Right atrium auricular region (tissue), 2 donors: ENCODE results near the gene THRB. TPM values are rescaled to one million over a fixed set of nuclear protein-coding genes. Genes with fewer than 3 reads are reported as not detected.

Source experiments
- DNase-seq: peaks from one replicate; pipeline ENCODE4 v3.0.0-alpha.2; 2019; ENCODE audit warnings: low spot score
- H3K27ac ChIP-seq, 2 donors: fragments of 200-600 bp; sonication (generic); 1 replicate in 1 of 2; 2 replicates in 1 of 2; pipeline ENCODE4 v1.5.1; 2016 to 2019
- H3K27me3 ChIP-seq, 2 donors: fragments of 200-600 bp; sonication (generic); one replicate each; pipeline versions ENCODE4 v1.5.1 to v1.6.0; 2017 to 2019
- H3K36me3 ChIP-seq: fragments of 200-600 bp; sonication (generic); one replicate; pipeline ENCODE4 v1.5.1; 2016
- H3K4me1 ChIP-seq, 2 donors: fragments of 200-600 bp; sonication (generic); one replicate each; pipeline versions ENCODE4 v1.5.1 to v1.6.0; 2017 to 2019
- H3K4me3 ChIP-seq, 2 donors: fragments of 200-600 bp; sonication (generic); 1 replicate in 1 of 2; 2 replicates in 1 of 2; pipeline ENCODE4 v1.5.1; 2017 to 2019; ENCODE audit warnings: mild to moderate bottlenecking in 1 of 2, moderate library complexity in 1 of 2
- H3K9me3 ChIP-seq, 2 donors: fragments of 200-600 bp; sonication (generic); one replicate each; pipeline ENCODE4 v1.5.1; 2019
- total RNA-seq, 2 donors: library from RNA; depleted of rRNA; stranded (reverse); fragments of >200 nt; gene quantifications; one replicate each; pipeline ENCODE4 v1.1.0, GENCODE V29; 2016
- TF ChIP-seq, protein P1 (sequence below), 2 donors: fragments of 200-600 bp; sonication (generic); IDR thresholded peaks; one replicate each; pipeline ENCODE4 v1.5.1; 2019; ENCODE audit warnings: antibody characterized with exemption in 2 of 2

The THRB gene
- total RNA-seq, 2 donors from 2014 or later: 4.2 to 7.0 TPM

DNA sequence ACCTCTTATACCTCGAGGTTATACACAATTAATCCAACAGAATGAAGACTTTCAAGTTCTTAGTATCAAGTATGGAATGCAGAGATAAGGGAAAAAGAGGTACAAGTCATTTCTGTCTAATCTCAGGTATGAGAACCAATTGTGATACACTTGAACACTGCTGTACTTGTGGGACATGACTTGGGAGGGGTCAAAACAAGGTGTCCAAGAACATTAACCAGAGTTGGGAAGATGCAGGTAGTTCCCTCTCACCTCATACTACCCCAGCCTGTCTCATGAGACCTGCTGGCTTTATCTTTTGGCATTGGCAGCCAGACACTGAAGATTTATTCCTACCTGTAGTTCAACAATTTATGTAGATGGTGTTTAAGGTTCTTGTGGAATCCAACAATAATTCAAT lies 339.9 kb downstream of the THRB start:
- no peak for DNase-seq
- Histone ChIP-seq H3K9me3 (no peaks in the 10 kb centered on the region), H3K4me1 (no peaks in the 10 kb centered on the region), H3K36me3 (no peaks in the 10 kb centered on the region), H3K4me3 (no peak overlapping the region), H3K27ac (no peak overlapping the region), H3K27me3 (no peaks in the 10 kb centered on the region)
- TF ChIP-seq, protein P1, sequence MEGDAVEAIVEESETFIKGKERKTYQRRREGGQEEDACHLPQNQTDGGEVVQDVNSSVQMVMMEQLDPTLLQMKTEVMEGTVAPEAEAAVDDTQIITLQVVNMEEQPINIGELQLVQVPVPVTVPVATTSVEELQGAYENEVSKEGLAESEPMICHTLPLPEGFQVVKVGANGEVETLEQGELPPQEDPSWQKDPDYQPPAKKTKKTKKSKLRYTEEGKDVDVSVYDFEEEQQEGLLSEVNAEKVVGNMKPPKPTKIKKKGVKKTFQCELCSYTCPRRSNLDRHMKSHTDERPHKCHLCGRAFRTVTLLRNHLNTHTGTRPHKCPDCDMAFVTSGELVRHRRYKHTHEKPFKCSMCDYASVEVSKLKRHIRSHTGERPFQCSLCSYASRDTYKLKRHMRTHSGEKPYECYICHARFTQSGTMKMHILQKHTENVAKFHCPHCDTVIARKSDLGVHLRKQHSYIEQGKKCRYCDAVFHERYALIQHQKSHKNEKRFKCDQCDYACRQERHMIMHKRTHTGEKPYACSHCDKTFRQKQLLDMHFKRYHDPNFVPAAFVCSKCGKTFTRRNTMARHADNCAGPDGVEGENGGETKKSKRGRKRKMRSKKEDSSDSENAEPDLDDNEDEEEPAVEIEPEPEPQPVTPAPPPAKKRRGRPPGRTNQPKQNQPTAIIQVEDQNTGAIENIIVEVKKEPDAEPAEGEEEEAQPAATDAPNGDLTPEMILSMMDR (IDR thresholded peaks at IDR 0.05): no peak

DNA sequence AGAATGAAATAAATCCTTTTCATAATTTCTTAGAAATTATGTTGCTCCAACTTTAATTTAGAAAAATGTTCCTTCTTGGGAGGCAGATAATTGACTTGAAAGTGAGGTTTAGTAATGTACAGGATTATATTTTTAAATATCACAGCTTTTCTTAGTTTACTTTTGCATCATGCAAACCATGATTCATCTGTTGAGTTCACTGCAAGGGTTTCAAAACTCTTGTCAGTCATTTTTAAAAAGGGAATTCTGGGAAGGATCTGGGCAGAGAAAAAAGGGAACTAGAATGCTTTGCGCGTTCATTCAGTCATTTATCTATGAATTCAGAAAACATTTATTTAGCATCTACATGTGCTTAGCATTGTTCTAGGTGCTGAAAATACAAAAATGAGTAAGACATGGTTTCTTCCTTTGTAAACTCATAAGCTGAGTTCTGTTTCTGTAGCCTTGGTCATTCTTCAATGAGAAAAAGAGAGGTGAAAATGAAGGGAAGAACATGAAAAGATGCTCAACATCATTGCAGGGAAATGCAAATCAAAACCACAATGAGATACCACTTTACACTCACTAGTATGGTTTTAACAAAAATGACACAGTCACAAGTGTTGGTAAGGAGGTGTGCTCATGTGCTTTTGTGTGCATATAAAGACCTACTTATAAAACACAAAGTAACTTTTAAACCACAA lies 340.5 kb downstream of the THRB start:
- DNase-seq: no peak
- Histone ChIP-seq H3K9me3 (no peaks in the 10 kb centered on the region), H3K36me3 (no peaks in the 10 kb centered on the region), H3K27ac (no peak overlapping the region), H3K4me3 (no peak overlapping the region), H3K27me3 (no peaks in the 10 kb centered on the region), H3K4me1 (no peaks in the 10 kb centered on the region)
- TF ChIP-seq, protein P1 (IDR thresholded peaks at IDR 0.05): no peak

DNA sequence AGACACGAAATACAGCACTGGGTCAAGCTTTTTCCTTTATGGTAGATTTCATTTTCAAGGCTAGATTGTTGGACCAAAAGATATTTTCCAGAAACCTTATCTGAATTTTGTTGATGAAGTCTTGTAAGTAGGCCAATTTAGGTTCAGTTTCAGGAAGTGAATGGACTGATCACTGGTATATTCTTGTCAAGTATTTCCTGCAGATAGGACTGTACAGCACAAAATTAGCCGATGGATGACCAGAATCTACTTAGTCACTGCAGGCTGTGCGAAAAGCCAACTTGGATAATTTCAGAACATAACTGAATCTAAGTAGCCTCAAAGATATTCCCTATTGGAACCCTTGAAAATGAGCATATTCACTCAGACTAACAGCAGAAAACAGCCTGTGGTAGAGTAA lies 343.1 kb downstream of the THRB start:
- TF ChIP-seq, protein P1 (IDR thresholded peaks at IDR 0.05): no peak
- Histone ChIP-seq H3K4me3 (no peak overlapping the region), H3K36me3 (no peaks in the 10 kb centered on the region), H3K9me3 (no peaks in the 10 kb centered on the region), H3K4me1 (no peaks in the 10 kb centered on the region), H3K27ac (peak overlapping the region in 1 of 2 donors; percentile 1), H3K27me3 (no peaks in the 10 kb centered on the region)
- no peak for DNase-seq

DNA sequence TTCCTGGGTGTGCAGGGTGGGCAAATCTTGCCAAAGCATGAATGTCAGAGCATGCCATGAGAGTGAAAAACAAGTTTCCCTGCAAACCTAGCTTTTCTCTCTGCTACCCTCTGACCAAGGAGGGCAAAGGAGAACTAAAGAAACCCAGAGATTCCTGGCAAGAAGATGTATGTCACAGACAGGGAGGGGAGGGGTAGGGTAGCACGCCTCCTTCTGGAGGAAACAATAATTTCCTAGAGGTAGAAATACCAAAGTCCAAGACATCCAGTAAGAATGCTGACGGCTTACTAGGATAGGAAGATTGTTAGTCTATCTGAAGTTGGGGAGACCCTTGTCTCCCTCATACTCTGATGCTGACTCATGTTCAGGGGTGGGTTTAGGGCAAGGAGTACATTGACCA lies 345.6 kb downstream of the THRB start:
- Histone ChIP-seq H3K9me3 (no peaks in the 10 kb centered on the region), H3K27ac (no peak overlapping the region), H3K4me3 (no peak overlapping the region), H3K4me1 (peaks cover 0 to 17% of the 10 kb centered on the region in 2 donors), H3K36me3 (no peaks in the 10 kb centered on the region), H3K27me3 (no peaks in the 10 kb centered on the region)
- no peak for DNase-seq
- TF ChIP-seq, protein P1 (IDR thresholded peaks at IDR 0.05): no peak

DNA sequence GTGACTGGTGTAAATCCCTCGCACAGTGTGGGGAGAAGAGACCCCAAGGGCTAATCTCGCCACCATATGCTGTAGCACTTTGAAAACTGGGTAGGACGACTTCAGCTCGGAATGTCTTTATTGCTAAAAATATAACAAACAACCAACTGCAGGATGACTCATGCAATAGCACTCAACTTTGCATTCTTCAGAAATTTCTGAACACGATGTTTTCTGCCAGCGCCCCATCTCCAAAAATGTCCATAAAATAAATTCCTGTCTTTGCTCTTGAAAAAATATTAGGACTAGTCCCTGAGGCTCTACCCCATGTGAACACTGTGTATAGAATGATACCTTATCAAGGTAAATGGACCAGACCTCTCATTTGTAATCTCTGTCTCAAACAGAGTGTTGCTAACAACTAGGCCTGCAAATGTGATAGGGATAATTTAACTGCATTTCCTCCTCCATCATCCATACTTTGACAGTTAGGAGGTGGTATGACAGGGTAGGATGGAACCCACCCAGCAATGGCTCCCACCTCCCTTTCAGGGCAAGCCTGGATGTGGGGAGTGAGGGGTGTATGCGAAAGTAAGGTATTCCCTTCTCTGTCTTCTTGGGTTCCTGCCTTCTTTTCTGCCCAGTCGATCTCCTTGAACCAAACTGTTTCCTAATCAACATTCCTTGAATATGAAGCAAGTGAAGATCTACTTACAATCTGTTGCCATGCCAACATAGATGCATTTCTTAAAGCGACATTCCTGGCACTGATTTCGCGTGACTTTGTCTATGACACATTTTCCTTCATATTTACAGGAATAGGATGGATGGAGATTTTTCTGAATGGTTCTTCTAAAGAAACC lies 348.4 kb downstream of the THRB start:
- TF ChIP-seq, protein P1 (IDR thresholded peaks at IDR 0.05): no peak
- no peak overlapping the region for H3K4me3 ChIP-seq
- no peaks in the 10 kb centered on the region for H3K9me3 ChIP-seq
- no peak for DNase-seq
- no peaks in the 10 kb centered on the region for H3K36me3 ChIP-seq
- H3K27me3 ChIP-seq: no peaks in the 10 kb centered on the region
- H3K27ac ChIP-seq: peak overlapping the region; percentile 27 to 38
- H3K4me1 ChIP-seq: peaks cover 0 to 17% of the 10 kb centered on the region in 2 donors
